Kidney (tissue), 14 donors: ENCODE measurements around the gene KREMEN1. TPM values are rescaled to one million over a fixed set of nuclear protein-coding genes. Genes with fewer than 3 reads are reported as not detected.
A peak's percentile ranks its signal among the peaks of the same experiment; 100 is the strongest.

Experiments
- DNase-seq, 5 donors: peaks; one replicate each; pipeline ENCODE4 v3.0.0-alpha.2; 2013 to 2020
- FAIRE-seq: peaks from 2 replicates; lab custom pipeline; 2012; peaks lifted over from hg19 to GRCh38; lab: Jason Lieb, UNC
- H3K27ac ChIP-seq, 2 donors: one replicate each; pipeline ENCODE4 v1.7.0; 2013; ENCODE audit warnings: low read depth in 2 of 2, low read length in 2 of 2, inconsistent platforms in 1 of 2
- H3K27me3 ChIP-seq: one replicate; pipeline ENCODE4 v1.7.1; 2013; ENCODE audit warnings: low read length, inconsistent platforms; ENCODE audit not compliant: control insufficient read depth, insufficient read depth
- H3K36me3 ChIP-seq, 3 donors: one replicate each; pipeline versions ENCODE4 v1.7.0 to v1.7.1; 2013; ENCODE audit warnings: low read length in 3 of 3, control low read depth in 1 of 3, inconsistent platforms in 1 of 3; ENCODE audit not compliant: insufficient read depth in 3 of 3, control insufficient read depth in 2 of 3
- H3K4me1 ChIP-seq, 3 donors: one replicate each; pipeline versions ENCODE4 v1.7.0 to v1.7.1; 2013; ENCODE audit warnings: low read length in 3 of 3, inconsistent platforms in 1 of 3, low read depth in 1 of 3; ENCODE audit not compliant: control insufficient read depth in 2 of 3, insufficient read depth in 2 of 3
- H3K4me3 ChIP-seq, 3 donors: one replicate each; pipeline versions ENCODE4 v1.7.0 to v1.8.1; 2013; ENCODE audit warnings: low read length in 3 of 3, control low read depth in 1 of 3, inconsistent platforms in 1 of 3
- H3K9ac ChIP-seq, 3 donors: one replicate each; pipeline versions ENCODE4 v1.7.0 to v1.7.1; 2013; ENCODE audit warnings: low read length in 3 of 3, control low read depth in 1 of 3, inconsistent platforms in 1 of 3
- H3K9me3 ChIP-seq, 3 donors: one replicate each; pipeline versions ENCODE4 v1.7.0 to v1.7.1; 2013; ENCODE audit warnings: low read length in 3 of 3, control low read depth in 1 of 3, inconsistent platforms in 1 of 3; ENCODE audit not compliant: control insufficient read depth in 2 of 3, insufficient read depth in 1 of 3
- intact Hi-C: fragments of 100-400 bp; cut with DNase I; formaldehyde crosslinking; loops from one replicate; pipeline ENCODE4 v1.11.1; 2022
- polyA plus RNA-seq: library from polyadenylated mRNA; stranded (reverse); fragments of 350-450 nt; fragmentation: Illumina TruSeq; extraction: RNeasy Lipid Tissue Mini Kit (QIAGEN cat#74804); gene quantifications from one replicate; pipeline ENCODE4 v1.2.3, GENCODE V29; 2014; ENCODE audit warnings: low read depth, low replicate concordance; ENCODE audit not compliant: insufficient read depth
- total RNA-seq: library from RNA; stranded (reverse); fragmentation: NEBNext Ultra II Directional; extraction: Animal tissue kit (Norgen Biotek cat#: 25700); gene quantifications from one replicate; pipeline ENCODE4 v1.2.1, GENCODE V29; 2021
- TF ChIP-seq, protein P1 (sequence below): IDR thresholded peaks from 3 replicates; pipeline ENCODE4 v1.5.1; 2012; ENCODE audit warnings: mild to moderate bottlenecking, moderate library complexity, borderline replicate concordance; ENCODE audit not compliant: insufficient read depth; ENCODE audit errors: extremely low read depth
- donor health status: control.
- donor health status: control.
- donor health status: control.
- donor health status: control.
- donor health status: control.
- donor health status: DM: yes; HTN: yes; CAD: no.
- donor health status: Normal renal cell carcinoma (clear cell type).

Gene KREMEN1
- total and polyA plus RNA-seq, 2 donors from 2014 or later, result 9.3 to 16.2 TPM

DNA sequence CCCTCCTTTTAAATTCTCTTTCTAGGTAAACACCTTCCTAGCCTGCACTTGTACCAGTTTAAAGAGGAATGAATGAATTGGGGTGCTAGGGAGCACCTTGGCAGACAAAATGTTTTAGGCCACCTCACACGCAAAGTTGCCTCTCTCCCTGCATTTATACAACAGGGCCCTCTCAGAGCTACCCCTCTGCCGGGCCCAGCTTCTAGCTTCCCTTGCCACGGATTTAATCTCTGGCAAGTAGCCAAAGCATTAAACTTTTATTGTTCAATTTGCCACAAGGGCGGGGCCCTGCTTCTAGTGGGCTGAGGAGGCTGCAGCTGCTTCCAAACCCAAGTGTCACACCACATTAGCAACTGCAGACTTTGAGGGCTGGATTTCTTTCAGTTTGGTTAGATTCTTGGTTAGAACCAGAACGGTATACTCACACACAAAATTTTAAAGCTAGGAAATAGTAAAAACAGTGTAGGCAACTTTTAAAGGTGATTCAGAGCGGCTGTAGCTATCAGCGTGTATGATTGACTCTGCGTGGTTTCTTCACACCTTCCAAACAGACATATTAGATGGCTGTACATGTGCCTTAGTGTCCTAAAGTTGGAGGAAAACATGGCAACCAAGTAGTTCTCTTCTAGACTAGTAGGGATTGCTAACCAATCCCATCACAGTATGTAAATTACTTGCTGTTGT, 6.5 kb downstream of the KREMEN1 start:
- Histone ChIP-seq H3K27me3 (no peaks in the 10 kb centered on the region), H3K9ac (no peak overlapping the region), H3K9me3 (no peaks in the 10 kb centered on the region), H3K27ac (peak overlapping the region in 1 of 2 donors; percentile 41), H3K4me3 (no peak overlapping the region), H3K4me1 (peaks cover 8 to 27% (median 25%) of the 10 kb centered on the region in 3 donors), H3K36me3 (peaks cover 0 to 4% (median 0%) of the 10 kb centered on the region in 3 donors)
- intact Hi-C loops, result no loop called here
- TF ChIP-seq, protein P1, sequence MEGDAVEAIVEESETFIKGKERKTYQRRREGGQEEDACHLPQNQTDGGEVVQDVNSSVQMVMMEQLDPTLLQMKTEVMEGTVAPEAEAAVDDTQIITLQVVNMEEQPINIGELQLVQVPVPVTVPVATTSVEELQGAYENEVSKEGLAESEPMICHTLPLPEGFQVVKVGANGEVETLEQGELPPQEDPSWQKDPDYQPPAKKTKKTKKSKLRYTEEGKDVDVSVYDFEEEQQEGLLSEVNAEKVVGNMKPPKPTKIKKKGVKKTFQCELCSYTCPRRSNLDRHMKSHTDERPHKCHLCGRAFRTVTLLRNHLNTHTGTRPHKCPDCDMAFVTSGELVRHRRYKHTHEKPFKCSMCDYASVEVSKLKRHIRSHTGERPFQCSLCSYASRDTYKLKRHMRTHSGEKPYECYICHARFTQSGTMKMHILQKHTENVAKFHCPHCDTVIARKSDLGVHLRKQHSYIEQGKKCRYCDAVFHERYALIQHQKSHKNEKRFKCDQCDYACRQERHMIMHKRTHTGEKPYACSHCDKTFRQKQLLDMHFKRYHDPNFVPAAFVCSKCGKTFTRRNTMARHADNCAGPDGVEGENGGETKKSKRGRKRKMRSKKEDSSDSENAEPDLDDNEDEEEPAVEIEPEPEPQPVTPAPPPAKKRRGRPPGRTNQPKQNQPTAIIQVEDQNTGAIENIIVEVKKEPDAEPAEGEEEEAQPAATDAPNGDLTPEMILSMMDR, result no peak
- peak in 3 of 5 donors; percentile 34 to 70 (median 68) for DNase-seq
- no peak for FAIRE-seq

DNA sequence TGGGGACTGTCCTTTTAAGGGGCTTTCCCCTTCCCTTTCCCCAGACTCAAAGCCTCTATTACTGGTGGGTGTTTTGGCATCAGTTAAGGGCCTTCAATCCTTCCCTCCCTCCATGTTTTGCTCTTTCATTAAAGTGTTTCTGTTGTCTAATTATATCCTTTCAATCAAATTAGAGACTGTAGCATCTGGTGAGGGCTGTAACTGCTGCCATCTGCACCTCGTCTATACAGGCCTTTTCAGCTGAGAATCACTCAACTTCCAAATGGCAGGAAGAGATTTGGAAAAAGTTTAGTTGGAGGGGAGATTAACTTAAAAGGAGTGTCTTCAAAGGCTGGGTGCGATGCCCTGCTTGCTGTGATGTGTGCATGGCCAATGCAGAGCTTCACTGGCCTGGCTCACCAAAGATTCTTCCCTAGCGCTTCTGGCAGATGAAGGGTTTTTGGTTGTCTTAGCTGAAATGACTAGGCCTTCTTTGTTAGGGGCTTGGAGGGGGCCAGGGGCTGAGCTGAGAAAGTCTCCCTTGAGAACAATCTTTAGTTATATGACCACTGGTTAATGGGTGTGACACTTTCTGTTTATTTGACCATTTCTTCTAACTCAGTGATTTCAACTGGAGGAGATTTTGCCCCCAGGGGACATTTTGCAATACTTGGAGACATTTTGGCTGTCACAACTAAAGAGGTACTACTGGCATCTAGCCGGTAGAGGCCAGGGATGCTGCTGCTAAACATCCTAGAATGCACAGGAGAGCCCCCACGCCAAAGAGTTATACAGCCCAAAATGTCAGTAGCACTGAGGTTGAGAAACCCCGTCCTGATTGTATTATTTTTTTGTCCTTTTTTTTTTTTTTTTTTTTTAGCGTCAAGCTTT, 7.5 kb downstream of the KREMEN1 start:
- DNase-seq (no peak), FAIRE-seq (no peak)
- peaks cover 0 to 4% (median 0%) of the 10 kb centered on the region in 3 donors for H3K36me3 ChIP-seq
- TF ChIP-seq, protein P1, result no peak
- H3K27me3 ChIP-seq, result no peaks in the 10 kb centered on the region
- no peak overlapping the region for H3K9ac ChIP-seq
- H3K27ac ChIP-seq, result no peak overlapping the region
- intact Hi-C loops, result no loop called here
- H3K4me3 ChIP-seq, result no peak overlapping the region
- H3K4me1 ChIP-seq, result peaks cover 8 to 27% (median 21%) of the 10 kb centered on the region in 3 donors
- no peaks in the 10 kb centered on the region for H3K9me3 ChIP-seq

- H3K4me1 ChIP-seq, result peaks cover 8 to 27% (median 21%) of the 10 kb centered on the region in 3 donors
- H3K27me3 ChIP-seq, result no peaks in the 10 kb centered on the region
- peaks cover 0 to 4% (median 0%) of the 10 kb centered on the region in 3 donors for H3K36me3 ChIP-seq
- FAIRE-seq (no peak), DNase-seq (no peak)
- H3K9me3 ChIP-seq, result no peaks in the 10 kb centered on the region
- no peak overlapping the region for H3K4me3 ChIP-seq
- peak overlapping the region in 1 of 2 donors; percentile 48 for H3K27ac ChIP-seq
- intact Hi-C loops, result no loop called here
- TF ChIP-seq, protein P1, result no peak
- H3K9ac ChIP-seq, result peak overlapping the region in 1 of 3 donors; percentile 31
Observed at GRCh38 chr22:29081517-29082236, 8.8 kb downstream of the KREMEN1 start.
